IMR-90 (cell line): ENCODE data around the gene PASD1. TPM values are rescaled to one million over a fixed set of nuclear protein-coding genes. Genes with fewer than 3 reads are reported as not detected.

Experiments
- ATAC-seq: fragments of 200-7000 bp; cut with Tn5 transposase; 2 replicates; pipeline ENCODE4 v1.9.1; 2020; ENCODE audit warnings: low read depth, mild to moderate bottlenecking, moderate library complexity
- BruUV-seq: library from RNA; stranded (reverse); fragments of 400-500 nt; replicated peaks from 2 replicates; lab custom pipeline; 2021; lab: Mats Ljungman, UMichigan
- CTCF ChIA-PET: fragments of 300-600 bp; formaldehyde crosslinking; extraction: SDS; loops from one replicate; lab custom pipeline; 2021; ENCODE audit warnings: antibody characterized with exemption; lab: Yijun Ruan, JAX
- POLR2A ChIA-PET: fragments of 300-600 bp; sonication (Branson Sonifier 250); formaldehyde crosslinking; loops from one replicate; lab custom pipeline; 2022; ENCODE audit warnings: antibody characterized with exemption; ENCODE audit not compliant: unreplicated experiment; lab: Charles Lee
- DNase-seq: peaks from one replicate; pipeline ENCODE4 v3.0.0; 2013
- H2AFZ ChIP-seq: replicated peaks from 2 replicates; pipeline ENCODE3; 2013; ENCODE audit warnings: low read length, mild to moderate bottlenecking; ENCODE audit not compliant: poor library complexity
- H2AK5ac ChIP-seq: 2 replicates; pipeline ENCODE4 v1.6.1; 2013; ENCODE audit warnings: low read depth, low read length, inconsistent platforms
- H2AK9ac ChIP-seq: replicated peaks from 2 replicates; pipeline ENCODE3; 2013; ENCODE audit warnings: mild to moderate bottlenecking, low read depth, low read length, moderate library complexity; ENCODE audit not compliant: poor library complexity
- H2BK120ac ChIP-seq: 2 replicates; pipeline ENCODE4 v1.6.1; 2013; ENCODE audit warnings: low read depth, low read length, inconsistent platforms
- H2BK15ac ChIP-seq: 3 replicates; pipeline ENCODE4 v1.6.1; 2013; ENCODE audit warnings: low read depth, low read length, inconsistent platforms
- H2BK20ac ChIP-seq: 2 replicates; pipeline ENCODE4 v1.6.1; 2013; ENCODE audit warnings: low read depth, mild to moderate bottlenecking, inconsistent platforms, low read length, moderate library complexity
- H2BK5ac ChIP-seq: 2 replicates; pipeline ENCODE4 v1.6.1; 2013; ENCODE audit warnings: mild to moderate bottlenecking, low read depth, low read length, inconsistent platforms; ENCODE audit not compliant: poor library complexity, severe bottlenecking
- H3K14ac ChIP-seq: replicated peaks from 2 replicates; pipeline ENCODE4 v1.6.1; 2013; ENCODE audit warnings: low read depth, low read length, inconsistent platforms
- H3K18ac ChIP-seq: 2 replicates; pipeline ENCODE4 v1.6.1; 2013; ENCODE audit warnings: low read depth, low read length, control low read depth
- H3K23ac ChIP-seq: 2 replicates; pipeline ENCODE4 v1.6.1; 2013; ENCODE audit warnings: low read depth, low read length, inconsistent platforms
- H3K27ac ChIP-seq: 2 replicates; pipeline ENCODE4 v1.5.1; 2013; ENCODE audit warnings: mild to moderate bottlenecking, control low read depth, low read length; ENCODE audit not compliant: insufficient read depth
- H3K27me3 ChIP-seq: 2 replicates; pipeline ENCODE4 v1.6.1; 2013; ENCODE audit warnings: low read length; ENCODE audit not compliant: control insufficient read depth, insufficient read depth
- H3K36me3 ChIP-seq: 2 replicates; pipeline ENCODE4 v1.6.1; 2013; ENCODE audit warnings: low read length, mixed read lengths; ENCODE audit not compliant: control insufficient read depth, insufficient read depth
- H3K4ac ChIP-seq: 2 replicates; pipeline ENCODE4 v1.6.1; 2013; ENCODE audit warnings: low read depth, low read length, inconsistent platforms
- H3K4me1 ChIP-seq: 2 replicates; pipeline ENCODE4 v1.6.1; 2013; ENCODE audit warnings: low read length, mixed read lengths; ENCODE audit not compliant: control insufficient read depth, insufficient read depth
- H3K4me2 ChIP-seq: 2 replicates; pipeline ENCODE4 v1.6.1; 2013; ENCODE audit warnings: low read depth, mild to moderate bottlenecking, control low read depth, low read length, moderate library complexity
- H3K4me3 ChIP-seq: 2 replicates; pipeline ENCODE4 v1.5.1; 2013; ENCODE audit warnings: low read depth, mild to moderate bottlenecking, control low read depth, low read length, moderate library complexity; ENCODE audit not compliant: insufficient read depth
- H3K56ac ChIP-seq: 2 replicates; pipeline ENCODE4 v1.6.1; 2013; ENCODE audit warnings: low read length, inconsistent platforms; ENCODE audit not compliant: insufficient read depth; ENCODE audit errors: extremely low read depth
- H3K79me1 ChIP-seq, 2 experiments: 2 replicates each; pipeline ENCODE4 v1.6.1; 2013; ENCODE audit warnings: low read length in 2 of 2, inconsistent platforms in 1 of 2, low read depth in 1 of 2
- H3K9ac ChIP-seq: 2 replicates; pipeline ENCODE4 v1.6.1; 2013; ENCODE audit warnings: low read depth, low read length, control low read depth
- H3K9me1 ChIP-seq: 2 replicates; pipeline ENCODE4 v1.6.1; 2013; ENCODE audit warnings: low read length, inconsistent platforms; ENCODE audit not compliant: insufficient read depth
- H3K9me3 ChIP-seq: 2 replicates; pipeline ENCODE4 v1.6.1; 2013; ENCODE audit warnings: low read length; ENCODE audit not compliant: control insufficient read depth, insufficient read depth
- H4K20me1 ChIP-seq: 2 replicates; pipeline ENCODE4 v1.6.1; 2013; ENCODE audit warnings: low read length, inconsistent platforms; ENCODE audit not compliant: insufficient read depth
- H4K5ac ChIP-seq: 2 replicates; pipeline ENCODE4 v1.6.1; 2013; ENCODE audit warnings: mild to moderate bottlenecking, low read depth, low read length, control low read depth
- H4K8ac ChIP-seq, 2 experiments: 2 replicates each; pipeline ENCODE4 v1.6.1; 2013; ENCODE audit warnings: low read depth in 2 of 2, low read length in 2 of 2, control low read depth in 1 of 2, inconsistent platforms in 1 of 2
- H4K91ac ChIP-seq: 2 replicates; pipeline ENCODE4 v1.6.1; 2013; ENCODE audit warnings: low read depth, low read length, inconsistent platforms; ENCODE audit not compliant: insufficient read depth
- BHLHE40 ChIP-seq: fragments of 150-350 bp; IDR thresholded peaks from 2 replicates; pipeline ENCODE4 v1.6.1; 2016; ENCODE audit warnings: mild to moderate bottlenecking, low read depth, low read length
- CHD1 ChIP-seq: IDR thresholded peaks from 2 replicates; pipeline ENCODE4 v1.6.1; 2012; ENCODE audit warnings: low read depth, low read length, improper control_type of control experiment
- FOS ChIP-seq: fragments of 150-350 bp; IDR thresholded peaks from 2 replicates; pipeline ENCODE4 v1.6.1; 2016; ENCODE audit warnings: low read depth, low read length
- POLR2A ChIP-seq: IDR thresholded peaks from 2 replicates; pipeline ENCODE4 v1.6.1; 2012; ENCODE audit warnings: mild to moderate bottlenecking, low read depth, low read length
- RAD21 ChIP-seq: IDR thresholded peaks from 2 replicates; pipeline ENCODE4 v1.6.1; 2012; ENCODE audit warnings: low read length, improper control_type of control experiment
- RCOR1 ChIP-seq: IDR thresholded peaks from 2 replicates; pipeline ENCODE4 v1.6.1; 2012; ENCODE audit warnings: mild to moderate bottlenecking, low read length, improper control_type of control experiment; ENCODE audit not compliant: insufficient replicate concordance
- SMC3 ChIP-seq: fragments of 150-350 bp; IDR thresholded peaks from 2 replicates; pipeline ENCODE4 v1.6.1; 2016; ENCODE audit warnings: low read depth, mild to moderate bottlenecking, antibody characterized with exemption, low read length, moderate library complexity
- WGBS, 2 experiments: methylation state at CpG; one replicate each; pipeline versions ENCODE4 v1.1.5 to v1.1.7; 2013; ENCODE audit warnings: missing lambda C conversion rate in 2 of 2; ENCODE audit not compliant: insufficient read length in 1 of 2; ENCODE audit errors: extremely low coverage in 2 of 2; 5-methylcytosine and 5-hydroxymethylcytosine counted together
- dilution Hi-C: fragments of 300-500 bp; cut with HindIII; formaldehyde crosslinking; loops from one replicate; pipeline ENCODE4 v1.14.3; 2018; ENCODE audit warnings: low sequenced_read_pairs; ENCODE audit not compliant: unreplicated experiment
- in situ Hi-C: fragments of 300-500 bp; cut with MboI; formaldehyde crosslinking; loops from 3 replicates; pipeline ENCODE4 v1.14.3; 2019; ENCODE audit warnings: low sequenced_read_pairs, inconsistent platforms, mixed read lengths
- intact Hi-C: fragments of 100-400 bp; cut with micrococcal nuclease; formaldehyde crosslinking; loops from 2 replicates; pipeline ENCODE4 v1.10.0; 2022
- polyA plus RNA-seq, 3 experiments: library from polyadenylated mRNA; depleted of rRNA; stranded (reverse); fragments of >200 nt; gene quantifications; 2 replicates each; pipeline ENCODE4 v1.2.3, GENCODE V29; 2012; ENCODE audit warnings: low replicate concordance in 1 of 3
- total RNA-seq: library from RNA; depleted of rRNA; stranded (reverse); fragments of >200 nt; gene quantifications from 2 replicates; pipeline ENCODE4 v1.2.3, GENCODE V29; 2012
- TF ChIP-seq, protein P1 (sequence below): fragments of 150-350 bp; IDR thresholded peaks from 2 replicates; pipeline ENCODE4 v1.6.1; 2016; ENCODE audit warnings: low read depth, mild to moderate bottlenecking, low read length, moderate library complexity, borderline replicate concordance
- TF ChIP-seq, protein P2 (sequence below): fragments of 150-350 bp; IDR thresholded peaks from 2 replicates; pipeline ENCODE4 v1.6.1; 2017; ENCODE audit warnings: mild to moderate bottlenecking, antibody characterized with exemption, low read length, low read depth
- TF ChIP-seq, protein P3 (sequence below): conservative IDR thresholded peaks from 2 replicates; pipeline ENCODE4 v1.5.1; 2012; ENCODE audit warnings: mild to moderate bottlenecking, low read depth, low read length, improper control_type of control experiment

PASD1 gene
- total and polyA plus RNA-seq, 2 of the 4 experiments (the other 2 are of a cell fraction), result not detected

DNA sequence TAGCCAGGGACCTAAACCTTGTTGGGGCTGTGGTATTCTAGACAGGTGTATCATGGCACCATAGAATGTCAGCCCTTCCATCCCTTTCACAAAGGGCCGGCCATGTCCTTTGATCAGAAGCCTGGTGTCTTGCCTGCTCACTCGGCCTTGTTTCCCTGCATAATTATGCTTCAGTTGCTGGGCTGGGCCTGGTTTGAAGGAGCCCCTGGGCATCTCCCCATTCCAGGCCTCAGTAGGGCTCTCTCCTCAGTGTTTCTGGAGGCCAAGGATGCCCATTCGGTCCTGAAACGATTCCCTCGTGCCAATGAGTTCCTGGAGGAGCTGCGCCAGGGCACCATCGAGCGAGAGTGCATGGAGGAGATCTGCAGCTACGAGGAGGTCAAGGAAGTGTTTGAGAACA lies 136.3 kb downstream of the PASD1 start:
- in situ Hi-C loops, result loop anchor here (25.0 kb wide), 1 partner anchor 537 kb away; no protein-coding TSS in a partner anchor
- no peak for TF ChIP-seq RAD21
- TF ChIP-seq RCOR1, result no peak
- no peak for TF ChIP-seq BHLHE40
- TF ChIP-seq, protein P1, sequence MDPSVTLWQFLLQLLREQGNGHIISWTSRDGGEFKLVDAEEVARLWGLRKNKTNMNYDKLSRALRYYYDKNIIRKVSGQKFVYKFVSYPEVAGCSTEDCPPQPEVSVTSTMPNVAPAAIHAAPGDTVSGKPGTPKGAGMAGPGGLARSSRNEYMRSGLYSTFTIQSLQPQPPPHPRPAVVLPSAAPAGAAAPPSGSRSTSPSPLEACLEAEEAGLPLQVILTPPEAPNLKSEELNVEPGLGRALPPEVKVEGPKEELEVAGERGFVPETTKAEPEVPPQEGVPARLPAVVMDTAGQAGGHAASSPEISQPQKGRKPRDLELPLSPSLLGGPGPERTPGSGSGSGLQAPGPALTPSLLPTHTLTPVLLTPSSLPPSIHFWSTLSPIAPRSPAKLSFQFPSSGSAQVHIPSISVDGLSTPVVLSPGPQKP, result no peak
- TF ChIP-seq CHD1, result no peak
- no peak for TF ChIP-seq SMC3
- no peak for TF ChIP-seq POLR2A
- TF ChIP-seq, protein P2, sequence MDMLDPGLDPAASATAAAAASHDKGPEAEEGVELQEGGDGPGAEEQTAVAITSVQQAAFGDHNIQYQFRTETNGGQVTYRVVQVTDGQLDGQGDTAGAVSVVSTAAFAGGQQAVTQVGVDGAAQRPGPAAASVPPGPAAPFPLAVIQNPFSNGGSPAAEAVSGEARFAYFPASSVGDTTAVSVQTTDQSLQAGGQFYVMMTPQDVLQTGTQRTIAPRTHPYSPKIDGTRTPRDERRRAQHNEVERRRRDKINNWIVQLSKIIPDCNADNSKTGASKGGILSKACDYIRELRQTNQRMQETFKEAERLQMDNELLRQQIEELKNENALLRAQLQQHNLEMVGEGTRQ, result no peak
- TF ChIP-seq, protein P3, sequence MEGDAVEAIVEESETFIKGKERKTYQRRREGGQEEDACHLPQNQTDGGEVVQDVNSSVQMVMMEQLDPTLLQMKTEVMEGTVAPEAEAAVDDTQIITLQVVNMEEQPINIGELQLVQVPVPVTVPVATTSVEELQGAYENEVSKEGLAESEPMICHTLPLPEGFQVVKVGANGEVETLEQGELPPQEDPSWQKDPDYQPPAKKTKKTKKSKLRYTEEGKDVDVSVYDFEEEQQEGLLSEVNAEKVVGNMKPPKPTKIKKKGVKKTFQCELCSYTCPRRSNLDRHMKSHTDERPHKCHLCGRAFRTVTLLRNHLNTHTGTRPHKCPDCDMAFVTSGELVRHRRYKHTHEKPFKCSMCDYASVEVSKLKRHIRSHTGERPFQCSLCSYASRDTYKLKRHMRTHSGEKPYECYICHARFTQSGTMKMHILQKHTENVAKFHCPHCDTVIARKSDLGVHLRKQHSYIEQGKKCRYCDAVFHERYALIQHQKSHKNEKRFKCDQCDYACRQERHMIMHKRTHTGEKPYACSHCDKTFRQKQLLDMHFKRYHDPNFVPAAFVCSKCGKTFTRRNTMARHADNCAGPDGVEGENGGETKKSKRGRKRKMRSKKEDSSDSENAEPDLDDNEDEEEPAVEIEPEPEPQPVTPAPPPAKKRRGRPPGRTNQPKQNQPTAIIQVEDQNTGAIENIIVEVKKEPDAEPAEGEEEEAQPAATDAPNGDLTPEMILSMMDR, result no peak
- TF ChIP-seq FOS, result no peak
- no peak overlapping the region for H2AFZ ChIP-seq

More for the DNA sequence above, 136.3 kb downstream of the PASD1 start:
- Histone ChIP-seq H3K56ac (no peak overlapping the region), H4K5ac (no peak overlapping the region), H3K9ac (no peak overlapping the region), H3K4ac (no peak overlapping the region), H2BK120ac (no peak overlapping the region), H2BK5ac (no peak overlapping the region), H3K27me3 (no peaks in the 10 kb centered on the region), H3K23ac (no peak overlapping the region), H4K20me1 (no peaks in the 10 kb centered on the region), H4K8ac (no peak overlapping the region), H3K4me3 (no peak overlapping the region), H3K4me2 (no peak overlapping the region), H2BK20ac (no peak overlapping the region), H3K14ac (no peak overlapping the region), H3K27ac (no peak overlapping the region), H4K91ac (no peak overlapping the region), H3K79me1 (no peaks in the 10 kb centered on the region), H3K18ac (no peak overlapping the region), H3K9me3 (peaks cover 9% of the 10 kb centered on the region; the same call in 1 of the 2 replicates), H3K4me1 (no peaks in the 10 kb centered on the region), H2AK9ac (no peak overlapping the region), H2BK15ac (no peak overlapping the region), H2AK5ac (no peak overlapping the region), H3K9me1 (no peaks in the 10 kb centered on the region), H3K36me3 (no peaks in the 10 kb centered on the region)
- BruUV-seq, result no TSS peak
- CTCF ChIA-PET, result no interaction called here
- no peak for DNase-seq
- POLR2A ChIA-PET, result no interaction called here
- dilution Hi-C loops (no loop called here), intact Hi-C loops (no loop called here)
- ATAC-seq, result no peak
- WGBS, 2 experiments, result 45% methylated on average over 4 of the region's 9 CpGs; no CpG with 5 or more reads in 1 of the 2 experiments
